T-helper 1 cell treated with Interleukin-12 subunit alpha and Interleukin-12 subunit beta and Interleukin-4 antibody, amounts not matched to agents 30 μg/mL and 1 μg/mL, for 36 hours (primary cell): ENCODE measurements around the gene PNO1.

ENCODE experiments used
- H3K27ac Mint-ChIP-seq: one replicate; pipeline ENCODE4 v1.8.0; 2021; ENCODE audit warnings: mild to moderate bottlenecking, mixed read lengths
- H3K27me3 Mint-ChIP-seq: one replicate; pipeline ENCODE4 v1.8.0; 2021; ENCODE audit warnings: low read depth, mixed read lengths
- H3K36me3 Mint-ChIP-seq: one replicate; pipeline ENCODE4 v1.8.0; 2021; ENCODE audit warnings: low read depth, mixed read lengths
- H3K4me1 Mint-ChIP-seq: one replicate; pipeline ENCODE4 v1.8.0; 2021; ENCODE audit warnings: low read depth, mixed read lengths
- H3K4me3 Mint-ChIP-seq: one replicate; pipeline ENCODE4 v1.8.0; 2021; ENCODE audit warnings: mild to moderate bottlenecking, moderate library complexity, mixed read lengths
- H3K9me3 Mint-ChIP-seq: one replicate; pipeline ENCODE4 v1.8.0; 2021; ENCODE audit warnings: mixed read lengths

The PNO1 gene

DNA sequence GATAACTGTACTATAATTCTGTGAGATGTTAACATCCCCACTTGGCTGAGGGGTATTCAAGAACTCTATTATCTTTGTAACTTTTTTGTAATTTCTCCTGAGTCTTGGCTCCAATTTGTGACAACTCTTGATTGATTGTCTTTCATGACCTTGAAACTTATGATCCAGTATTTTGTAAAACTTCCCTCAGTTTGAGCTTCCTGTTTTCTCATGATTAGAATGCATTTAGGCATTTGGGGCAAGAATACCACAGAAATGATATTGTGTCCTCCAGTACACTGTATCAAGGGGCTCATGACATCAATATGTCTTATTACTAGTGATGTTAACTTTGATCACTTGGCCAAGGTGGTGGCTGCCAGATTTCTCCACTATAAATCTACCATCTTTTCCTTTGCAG, 37.4 kb downstream of the PNO1 start:
- Mint-ChIP-seq H3K27ac (no peak overlapping the region), H3K36me3 (no peaks in the 10 kb centered on the region), H3K27me3 (no peaks in the 10 kb centered on the region), H3K9me3 (no peaks in the 10 kb centered on the region), H3K4me3 (no peak overlapping the region), H3K4me1 (peaks cover 17% of the 10 kb centered on the region)

DNA sequence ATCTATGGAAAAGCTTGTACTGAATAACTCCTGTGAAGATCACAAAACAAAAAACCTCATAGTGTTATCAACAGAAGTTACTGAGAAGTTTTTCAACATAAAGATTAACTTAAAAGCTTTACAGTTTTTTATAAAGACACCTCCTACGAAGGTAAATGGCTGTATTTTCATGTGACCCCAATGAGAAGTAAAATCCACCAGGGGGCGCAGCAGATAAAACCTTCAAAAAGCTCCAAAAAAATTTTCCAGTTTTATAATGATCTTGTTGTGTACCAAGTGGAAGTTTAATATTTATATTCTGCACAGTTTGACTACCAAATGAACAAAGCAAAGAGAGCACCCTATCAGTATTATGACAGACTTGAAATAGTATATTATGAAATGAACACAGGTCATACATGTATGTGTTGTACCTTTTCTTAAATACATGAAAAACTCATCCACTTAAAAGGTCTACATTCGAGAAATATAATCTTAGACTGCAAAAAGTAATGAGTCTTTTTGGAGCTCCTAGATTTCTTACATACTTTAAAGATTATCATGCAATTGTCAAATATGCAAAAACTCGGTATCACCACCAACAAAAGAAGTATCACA, 38.5 kb downstream of the PNO1 start:
- H3K9me3 Mint-ChIP-seq = no peaks in the 10 kb centered on the region
- H3K27me3 Mint-ChIP-seq = no peaks in the 10 kb centered on the region
- no peaks in the 10 kb centered on the region for H3K36me3 Mint-ChIP-seq
- H3K4me3 Mint-ChIP-seq = no peak overlapping the region
- peaks cover 24% of the 10 kb centered on the region for H3K4me1 Mint-ChIP-seq
- no peak overlapping the region for H3K27ac Mint-ChIP-seq

GRCh38 chr2:68200157-68200787, 42.6 kb downstream of the PNO1 start:
- Mint-ChIP-seq H3K36me3 (peaks cover 4% of the 10 kb centered on the region), H3K27me3 (no peaks in the 10 kb centered on the region), H3K4me3 (no peak overlapping the region), H3K27ac (no peak overlapping the region), H3K9me3 (no peaks in the 10 kb centered on the region), H3K4me1 (peaks cover 27% of the 10 kb centered on the region)

- H3K27me3 Mint-ChIP-seq = no peaks in the 10 kb centered on the region
- peaks cover 4% of the 10 kb centered on the region for H3K36me3 Mint-ChIP-seq
- peak overlapping the region; percentile 88 for H3K27ac Mint-ChIP-seq
- H3K4me1 Mint-ChIP-seq = peaks cover 41% of the 10 kb centered on the region
- H3K9me3 Mint-ChIP-seq = no peaks in the 10 kb centered on the region
- H3K4me3 Mint-ChIP-seq = peak overlapping the region; percentile 71
Observed at GRCh38 chr2:68203587-68203986, 45.9 kb downstream of the PNO1 start.

- no peak overlapping the region for H3K4me3 Mint-ChIP-seq
Observed at GRCh38 chr2:68206793-68207192, 49.1 kb downstream of the PNO1 start.

GRCh38 chr2:68214381-68214780, 56.7 kb downstream of the PNO1 start:
- H3K4me3 Mint-ChIP-seq = no peak overlapping the region
- peaks cover 28% of the 10 kb centered on the region for H3K4me1 Mint-ChIP-seq
- H3K36me3 Mint-ChIP-seq = peaks cover 25% of the 10 kb centered on the region
- H3K27ac Mint-ChIP-seq = no peak overlapping the region
- H3K9me3 Mint-ChIP-seq = no peaks in the 10 kb centered on the region
- no peaks in the 10 kb centered on the region for H3K27me3 Mint-ChIP-seq

More at GRCh38 chr2:68206793-68207192, 49.1 kb downstream of the PNO1 start:
- Mint-ChIP-seq H3K27me3 (no peaks in the 10 kb centered on the region), H3K27ac (no peak overlapping the region), H3K36me3 (peaks cover 15% of the 10 kb centered on the region), H3K4me1 (peaks cover 40% of the 10 kb centered on the region), H3K9me3 (no peaks in the 10 kb centered on the region)

GRCh38 chr2:68216454-68217310, 59.0 kb downstream of the PNO1 start:
- Mint-ChIP-seq H3K4me1 (peaks cover 27% of the 10 kb centered on the region), H3K27ac (no peak overlapping the region), H3K27me3 (no peaks in the 10 kb centered on the region), H3K9me3 (no peaks in the 10 kb centered on the region), H3K36me3 (peaks cover 16% of the 10 kb centered on the region), H3K4me3 (no peak overlapping the region)

DNA sequence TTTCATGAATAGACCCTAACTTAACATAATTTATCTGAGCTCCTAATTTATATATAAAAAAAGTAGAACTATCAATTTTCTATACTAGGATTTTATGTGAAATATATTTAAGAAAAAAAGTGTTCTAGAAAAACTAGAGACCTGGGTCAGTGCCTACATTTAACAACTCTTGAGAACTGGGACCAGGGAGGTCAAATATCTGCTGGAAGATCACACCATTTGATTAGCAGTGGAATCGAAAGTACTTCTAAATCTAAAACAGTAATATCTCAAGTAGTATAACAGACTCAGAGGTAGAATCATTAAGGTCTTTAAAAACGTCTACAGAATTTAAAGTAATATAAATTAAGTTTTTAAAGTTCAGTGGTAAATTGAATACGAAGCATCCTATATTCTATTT, 60.0 kb downstream of the PNO1 start:
- Mint-ChIP-seq H3K9me3 (no peaks in the 10 kb centered on the region), H3K27me3 (no peaks in the 10 kb centered on the region), H3K4me1 (peaks cover 34% of the 10 kb centered on the region), H3K27ac (no peak overlapping the region), H3K36me3 (peaks cover 15% of the 10 kb centered on the region), H3K4me3 (no peak overlapping the region)

DNA sequence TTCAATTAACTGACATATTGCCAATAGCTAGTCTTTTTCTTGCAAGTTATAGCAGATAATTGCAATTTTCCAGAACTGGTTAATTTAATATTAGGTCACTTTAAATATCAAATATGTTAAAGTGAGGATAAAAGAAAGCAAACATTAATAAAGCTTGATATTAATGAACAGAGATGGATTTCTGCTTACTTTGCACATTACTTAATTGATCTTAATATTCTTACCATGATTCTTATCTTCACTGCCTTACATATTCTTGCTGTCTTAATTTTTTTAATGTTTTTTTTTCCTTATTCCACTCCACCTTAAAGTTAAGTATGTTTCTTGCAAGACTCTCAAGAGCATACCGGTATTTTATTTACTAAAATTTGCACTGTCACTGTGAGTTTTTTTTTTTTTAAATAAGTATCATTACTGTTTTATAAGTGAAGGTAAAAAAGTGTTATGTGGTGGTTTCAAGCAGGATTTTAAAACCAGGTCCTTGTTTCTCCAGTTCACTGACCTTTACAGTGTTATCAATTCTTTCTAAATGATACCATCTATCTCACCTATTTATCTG, 60.7 kb downstream of the PNO1 start:
- Mint-ChIP-seq H3K4me1 (peaks cover 29% of the 10 kb centered on the region), H3K9me3 (no peaks in the 10 kb centered on the region), H3K4me3 (no peak overlapping the region), H3K27ac (no peak overlapping the region), H3K27me3 (no peaks in the 10 kb centered on the region), H3K36me3 (peaks cover 13% of the 10 kb centered on the region)

GRCh38 chr2:68222287-68222686, 64.6 kb downstream of the PNO1 start:
- Mint-ChIP-seq H3K9me3 (no peaks in the 10 kb centered on the region), H3K27ac (peak overlapping the region; percentile 29), H3K27me3 (no peaks in the 10 kb centered on the region), H3K4me3 (no peak overlapping the region), H3K36me3 (peaks cover 11% of the 10 kb centered on the region), H3K4me1 (peaks cover 36% of the 10 kb centered on the region)

- H3K4me1 Mint-ChIP-seq = peaks cover 36% of the 10 kb centered on the region
- H3K4me3 Mint-ChIP-seq = no peak overlapping the region
- peaks cover 11% of the 10 kb centered on the region for H3K36me3 Mint-ChIP-seq
- H3K27ac Mint-ChIP-seq = no peak overlapping the region
- no peaks in the 10 kb centered on the region for H3K27me3 Mint-ChIP-seq
- H3K9me3 Mint-ChIP-seq = no peaks in the 10 kb centered on the region
Observed at GRCh38 chr2:68223419-68223818, 65.7 kb downstream of the PNO1 start.

GRCh38 chr2:68225119-68225632, 67.5 kb downstream of the PNO1 start:
- Mint-ChIP-seq H3K4me3 (no peak overlapping the region), H3K27me3 (no peaks in the 10 kb centered on the region), H3K4me1 (peaks cover 28% of the 10 kb centered on the region), H3K9me3 (no peaks in the 10 kb centered on the region), H3K27ac (no peak overlapping the region), H3K36me3 (peaks cover 15% of the 10 kb centered on the region)
